Fibroblast of skin of back (primary cell): ENCODE measurements around the gene TAF11L4. TPM values are rescaled to one million over a fixed set of nuclear protein-coding genes. Genes with fewer than 3 reads are reported as not detected.
"Not testable (repeated sequence)": the region's sequence is repeated elsewhere in the genome, so short reads cannot be mapped to it uniquely, and the experiment has no call there.

Experiments used
- DNase-seq: peaks from one replicate; pipeline ENCODE4 v3.0.0-alpha.2; 2013
- polyA plus RNA-seq, 2 experiments: library from polyadenylated mRNA; unstranded; fragments of 120-200 nt; gene quantifications; one replicate each; pipeline ENCODE4 v1.2.1, GENCODE V29; 2013; ENCODE audit not compliant: insufficient read length in 2 of 2

TAF11L4 gene
- not detected for polyA plus RNA-seq (2013, experiment 1 of 2; ENCODE audit: insufficient read length)
- polyA plus RNA-seq (2013, experiment 2 of 2; ENCODE audit: insufficient read length), result not detected

GRCh38 chr5:17521501-17521900, at the start of gene TAF11L4:
TSS of gene TAF11L4 (plus strand) at chr5:17521801.
- not testable (repeated sequence) for DNase-seq

GRCh38 chr5:17475064-17475463, 46.5 kb upstream of the TAF11L4 start:
- DNase-seq, result not testable (repeated sequence)

- no peak for DNase-seq
These were observed 44.6 kb upstream of the TAF11L4 start for GRCh38 chr5:17477043-17477442.

GRCh38 chr5:17477573-17478265, 43.9 kb upstream of the TAF11L4 start:
- DNase-seq, result no peak

- no peak for DNase-seq
These were observed 40.2 kb upstream of the TAF11L4 start for GRCh38 chr5:17481378-17481777.

GRCh38 chr5:17482790-17483189, 38.8 kb upstream of the TAF11L4 start:
- no peak for DNase-seq

GRCh38 chr5:17486464-17487173, 35.0 kb upstream of the TAF11L4 start:
- not testable (repeated sequence) for DNase-seq

GRCh38 chr5:17487174-17487512, 34.5 kb upstream of the TAF11L4 start:
- DNase-seq, result peak; percentile 1

GRCh38 chr5:17491257-17491656, 30.3 kb upstream of the TAF11L4 start:
- not testable (repeated sequence) for DNase-seq

GRCh38 chr5:17492770-17493169, 28.8 kb upstream of the TAF11L4 start:
- no peak for DNase-seq

GRCh38 chr5:17497446-17497845, 24.2 kb upstream of the TAF11L4 start:
- no peak for DNase-seq

GRCh38 chr5:17497931-17498330, 23.7 kb upstream of the TAF11L4 start, which contains the start of gene TAF11L2:
TSS of gene TAF11L2 (plus strand) at chr5:17498231.
- DNase-seq, result not testable (repeated sequence)

- DNase-seq, result no peak
These were observed 9.8 kb upstream of the TAF11L4 start for GRCh38 chr5:17511775-17512325.

GRCh38 chr5:17517526-17517925, 4.1 kb upstream of the TAF11L4 start:
- DNase-seq, result not testable (repeated sequence)

- DNase-seq, result not testable (repeated sequence)
These were observed 3.5 kb upstream of the TAF11L4 start, which contains the start of gene TAF11L3 for GRCh38 chr5:17518067-17518466. TSS of gene TAF11L3 (plus strand) at chr5:17518367.

- not testable (repeated sequence) for DNase-seq
These were observed 2.1 kb upstream of the TAF11L4 start for GRCh38 chr5:17519508-17519907.

GRCh38 chr5:17524935-17525334, 3.3 kb downstream of the TAF11L4 start, which contains the start of gene TAF11L5:
TSS of gene TAF11L5 (plus strand) at chr5:17525235.
- DNase-seq, result not testable (repeated sequence)

- DNase-seq, result peak; percentile 4
These were observed 4.9 kb downstream of the TAF11L4 start for GRCh38 chr5:17526504-17526903.

- not testable (repeated sequence) for DNase-seq
These were observed 6.8 kb downstream of the TAF11L4 start, which contains the start of gene TAF11L6 for GRCh38 chr5:17528369-17528768. TSS of gene TAF11L6 (plus strand) at chr5:17528669.
